AG10803 (cell line): ENCODE measurements around the gene SET.
"Not testable (repeated sequence)": the region's sequence is repeated elsewhere in the genome, so short reads cannot be mapped to it uniquely, and the experiment has no call there.

Experiments used
- DNase-seq: peaks from one replicate; pipeline ENCODE4 v3.0.0; 2010; ENCODE audit warnings: low read depth
- H3K4me3 ChIP-seq: 2 replicates; pipeline ENCODE4 v1.5.1; 2011; ENCODE audit warnings: mild to moderate bottlenecking, low read length, control low read depth
- CTCF ChIP-seq: conservative IDR thresholded peaks from 2 replicates; pipeline ENCODE4 v1.5.1; 2011; ENCODE audit warnings: mild to moderate bottlenecking, low read length, control low read depth, inconsistent platforms

Gene SET

GRCh38 chr9:128688501-128689292 is at the start of gene SET:
SET (plus strand) TSS chr9:128689222; CDS start chr9:128689583, 361 bp downstream.
- peak within 1 kb of the TSS; percentile 62 for H3K4me3 ChIP-seq
- TF ChIP-seq CTCF = no peak
- DNase-seq = peak; percentile 91

GRCh38 chr9:128640603-128641002 is 48.4 kb upstream of the SET start:
- TF ChIP-seq CTCF = no peak
- no peak for DNase-seq
- H3K4me3 ChIP-seq = no peak overlapping the region

GRCh38 chr9:128642675-128643245 is 46.3 kb upstream of the SET start:
- TF ChIP-seq CTCF = no peak
- DNase-seq = no peak
- H3K4me3 ChIP-seq = no peak overlapping the region

GRCh38 chr9:128643519-128644300 is 45.3 kb upstream of the SET start:
- no peak for TF ChIP-seq CTCF
- no peak for DNase-seq

GRCh38 chr9:128648206-128648605 is 40.8 kb upstream of the SET start:
- DNase-seq = peak; percentile 40
- peak; percentile 32 for TF ChIP-seq CTCF
- not testable (repeated sequence) for H3K4me3 ChIP-seq

More at GRCh38 chr9:128643519-128644300, 45.3 kb upstream of the SET start:
- H3K4me3 ChIP-seq = no peak overlapping the region

GRCh38 chr9:128651798-128652197 is 37.2 kb upstream of the SET start:
- DNase-seq = no peak
- TF ChIP-seq CTCF = no peak
- no peak overlapping the region for H3K4me3 ChIP-seq
